CD8-positive, alpha-beta memory T cell (primary cell): Measurements from ENCODE around the gene RNASE12. TPM values are rescaled to one million over a fixed set of nuclear protein-coding genes. Genes with fewer than 3 reads are reported as not detected.

Source experiments
- CTCF ChIA-PET: fragments of 350-600 bp; sonication (Branson Sonifier 250); formaldehyde crosslinking; loops from one replicate; lab custom pipeline; 2021; ENCODE audit warnings: antibody characterized with exemption; lab: Charles Lee
- POLR2A ChIA-PET: fragments of 350-600 bp; sonication (Branson Sonifier 250); formaldehyde crosslinking; loops from one replicate; lab custom pipeline; 2021; ENCODE audit warnings: antibody characterized with exemption; lab: Charles Lee
- DNase-seq, 5 donors: peaks; one replicate each; pipeline versions ENCODE4 v3.0.0 to v3.0.0-alpha.2; 2020 to 2022; ENCODE audit warnings: mixed read lengths in 1 of 5
- H3K27ac ChIP-seq: one replicate; pipeline ENCODE4 v1.7.0; 2013; ENCODE audit warnings: low read depth, mild to moderate bottlenecking, low read length, moderate library complexity
- H3K27me3 ChIP-seq: 2 replicates; pipeline ENCODE4 v1.7.0; 2013; ENCODE audit warnings: low read length, mild to moderate bottlenecking; ENCODE audit not compliant: insufficient read depth, poor library complexity, severe bottlenecking
- H3K36me3 ChIP-seq: 2 replicates; pipeline ENCODE4 v1.7.0; 2013; ENCODE audit warnings: mild to moderate bottlenecking, low read length, moderate library complexity; ENCODE audit not compliant: insufficient read depth
- H3K4me1 ChIP-seq: 2 replicates; pipeline ENCODE4 v1.7.0; 2013; ENCODE audit warnings: mild to moderate bottlenecking, low read length, moderate library complexity; ENCODE audit not compliant: insufficient read depth
- H3K4me3 ChIP-seq: 2 replicates; pipeline ENCODE4 v1.7.0; 2013; ENCODE audit warnings: mild to moderate bottlenecking, low read length
- H3K9me3 ChIP-seq: 2 replicates; pipeline ENCODE4 v1.7.0; 2013; ENCODE audit warnings: mild to moderate bottlenecking, low read length
- H3K27ac Mint-ChIP-seq, 8 donors: one replicate each; pipeline ENCODE4 v1.8.0; 2020 to 2021; ENCODE audit warnings: mixed read lengths in 8 of 8, mild to moderate bottlenecking in 6 of 8, inconsistent platforms in 3 of 8, moderate library complexity in 3 of 8
- H3K27me3 Mint-ChIP-seq, 2 donors: one replicate each; pipeline ENCODE4 v1.8.0; 2020 to 2021; ENCODE audit warnings: mixed read lengths in 2 of 2, mild to moderate bottlenecking in 1 of 2, moderate library complexity in 1 of 2
- H3K36me3 Mint-ChIP-seq, 3 donors: one replicate each; pipeline ENCODE4 v1.8.0; 2020 to 2021; ENCODE audit warnings: mixed read lengths in 3 of 3, inconsistent platforms in 1 of 3, mild to moderate bottlenecking in 1 of 3
- H3K4me1 Mint-ChIP-seq, 3 donors: one replicate each; pipeline ENCODE4 v1.8.0; 2020 to 2021; ENCODE audit warnings: mixed read lengths in 3 of 3, inconsistent platforms in 1 of 3, mild to moderate bottlenecking in 1 of 3
- H3K4me3 Mint-ChIP-seq, 7 donors: one replicate each; pipeline ENCODE4 v1.8.0; 2020 to 2021; ENCODE audit warnings: mixed read lengths in 7 of 7, mild to moderate bottlenecking in 6 of 7, moderate library complexity in 4 of 7, inconsistent platforms in 2 of 7
- H3K9me3 Mint-ChIP-seq, 5 donors: one replicate each; pipeline ENCODE4 v1.8.0; 2020 to 2022; ENCODE audit warnings: mixed read lengths in 5 of 5, mild to moderate bottlenecking in 3 of 5, moderate library complexity in 2 of 5, inconsistent platforms in 1 of 5
- polyA plus RNA-seq: library from polyadenylated mRNA; unstranded; fragments of 300-500 nt; fragmentation: Illumina TruSeq; gene quantifications from one replicate; pipeline ENCODE4 v1.2.3, GENCODE V29; 2021
- total RNA-seq, 2 experiments: library from RNA; stranded (reverse); gene quantifications; one replicate each; pipeline ENCODE4 v1.2.3, GENCODE V29; 2021

Gene RNASE12
- total and polyA plus RNA-seq, 3 experiments from 2014 or later, result not detected

DNA sequence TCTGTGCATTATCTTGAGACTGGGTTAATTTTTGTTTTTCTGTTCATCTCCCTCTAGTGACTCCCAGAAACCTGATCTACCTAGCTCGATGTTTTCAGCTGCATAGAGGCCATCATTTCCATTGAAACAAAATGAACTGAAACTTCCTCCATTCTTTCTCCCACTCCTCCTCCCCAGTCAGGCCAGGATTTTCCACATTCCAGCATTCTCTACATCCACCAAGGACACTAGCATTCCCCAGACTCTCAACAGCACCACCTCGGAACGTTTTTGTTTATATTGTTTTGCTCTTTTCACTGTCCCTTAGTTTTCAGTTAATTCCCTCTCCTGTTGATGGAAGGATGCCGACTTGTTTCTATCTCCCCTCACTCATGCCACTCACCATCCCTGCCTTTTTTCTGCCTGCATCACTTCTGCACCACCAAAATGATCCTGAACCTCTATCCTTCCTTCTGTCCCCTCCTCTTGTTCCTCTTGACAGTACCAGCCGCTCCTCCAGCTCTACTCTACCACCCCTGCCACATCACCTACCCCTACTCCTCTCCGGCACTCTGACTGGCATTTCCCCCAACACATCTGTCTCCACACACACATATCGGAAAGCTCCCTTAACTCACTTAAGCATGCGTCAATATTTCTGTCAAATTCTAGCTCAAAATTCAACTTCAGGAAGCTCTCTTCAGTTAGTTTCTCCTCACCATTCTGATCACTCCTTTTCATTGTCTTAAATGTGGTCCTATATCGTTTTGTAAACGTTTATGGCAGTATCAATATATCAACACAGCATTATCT is 37.1 kb upstream of the RNASE12 start:
- peaks cover 0 to 7% (median 0%) of the 10 kb centered on the region in 5 donors for H3K9me3 Mint-ChIP-seq
- Histone ChIP-seq H3K27me3 (no peaks in the 10 kb centered on the region), H3K4me3 (no peak overlapping the region), H3K27ac (no peak overlapping the region), H3K36me3 (no peaks in the 10 kb centered on the region), H3K9me3 (no peaks in the 10 kb centered on the region), H3K4me1 (peaks cover 58% of the 10 kb centered on the region)
- POLR2A ChIA-PET, result no interaction called here
- peak overlapping the region in 4 of 7 donors; percentile 4 to 35 (median 12) for H3K4me3 Mint-ChIP-seq
- H3K4me1 Mint-ChIP-seq, result peaks cover 78 to 93% (median 91%) of the 10 kb centered on the region in 3 donors
- H3K27ac Mint-ChIP-seq, result peak overlapping the region in 6 of 8 donors; percentile 2 to 97 (median 13)
- peaks cover 22 to 32% of the 10 kb centered on the region in 2 donors for H3K27me3 Mint-ChIP-seq
- peaks cover 0 to 1% (median 0%) of the 10 kb centered on the region in 3 donors for H3K36me3 Mint-ChIP-seq
- CTCF ChIA-PET, result interaction anchor here (0.8 to 1.1 kb wide), 2 partner anchors 14 to 301 kb away, joined by 3 read pairs; no protein-coding TSS in a partner anchor
- no peak for DNase-seq

DNA sequence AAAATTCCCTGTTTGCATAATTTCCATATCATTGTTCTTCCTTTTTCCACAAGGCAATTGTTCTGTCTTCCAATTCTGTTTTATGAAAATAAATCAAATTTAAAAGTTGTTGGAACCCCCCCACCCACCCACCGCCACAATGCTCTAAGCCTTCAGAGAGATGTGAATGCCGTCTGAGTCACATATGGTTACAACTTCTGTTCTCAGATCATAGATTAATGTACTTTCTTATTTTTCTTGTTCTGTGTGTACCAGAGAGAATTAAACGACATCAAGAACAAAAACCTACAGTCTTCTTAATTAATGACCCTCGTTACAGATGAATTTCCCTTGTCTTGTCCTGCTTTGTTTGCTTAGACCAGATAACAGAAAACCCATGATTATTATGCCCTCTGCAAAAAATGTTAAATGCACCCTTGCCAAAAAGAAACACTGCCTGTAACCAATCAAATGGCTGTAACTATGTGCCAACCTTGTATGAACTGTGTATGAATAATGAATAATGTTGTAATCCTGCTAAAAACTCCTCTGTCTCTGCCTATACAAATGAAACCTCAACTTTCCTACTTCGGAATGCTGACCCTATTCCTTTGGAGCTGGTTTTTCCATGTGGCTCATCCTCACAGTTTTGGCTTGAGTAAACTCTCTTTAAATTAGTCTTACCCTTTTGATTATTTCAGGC is 36.3 kb upstream of the RNASE12 start:
- Mint-ChIP-seq H3K27ac (peak overlapping the region in 4 of 8 donors; percentile 11 to 97 (median 34)), H3K36me3 (peaks cover 0 to 1% (median 0%) of the 10 kb centered on the region in 3 donors), H3K27me3 (peaks cover 18 to 25% of the 10 kb centered on the region in 2 donors), H3K4me3 (peak overlapping the region in 5 of 7 donors; percentile 5 to 35 (median 22)), H3K4me1 (peaks cover 78 to 93% (median 91%) of the 10 kb centered on the region in 3 donors), H3K9me3 (peaks cover 0 to 3% (median 0%) of the 10 kb centered on the region in 5 donors)
- peaks cover 62% of the 10 kb centered on the region for H3K4me1 ChIP-seq
- no peaks in the 10 kb centered on the region for H3K9me3 ChIP-seq
- H3K27ac ChIP-seq, result no peak overlapping the region
- no peak for DNase-seq
- ChIA-PET CTCF (interaction anchor here (0.8 kb wide), 1 partner anchor 14 kb away, joined by 3 read pairs; no protein-coding TSS in a partner anchor), POLR2A (interaction anchor here (0.9 kb wide), 1 partner anchor 14 kb away, joined by 3 read pairs; no protein-coding TSS in a partner anchor)
- H3K27me3 ChIP-seq, result no peaks in the 10 kb centered on the region
- H3K4me3 ChIP-seq, result no peak overlapping the region
- H3K36me3 ChIP-seq, result no peaks in the 10 kb centered on the region

DNA sequence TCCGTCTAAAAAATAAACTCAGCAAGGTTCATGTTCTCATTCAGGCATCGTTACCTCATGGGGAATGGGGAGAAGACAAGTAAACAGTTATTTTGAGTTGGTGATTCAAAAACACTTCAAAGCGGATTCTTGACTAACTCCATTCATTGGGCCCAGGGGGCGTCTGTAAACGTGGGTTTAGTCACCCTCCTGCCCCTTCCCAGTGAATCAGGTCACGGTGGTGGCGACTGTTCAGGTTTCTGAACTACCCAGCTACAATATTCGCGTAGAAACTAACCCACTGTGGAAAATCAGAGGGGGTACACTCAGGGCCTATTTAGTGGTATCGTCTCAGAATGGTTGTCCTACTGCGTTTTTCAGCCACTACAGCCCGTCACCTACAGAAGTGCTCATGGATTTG is 35.1 kb upstream of the RNASE12 start:
- H3K4me1 ChIP-seq, result peaks cover 52% of the 10 kb centered on the region

DNA sequence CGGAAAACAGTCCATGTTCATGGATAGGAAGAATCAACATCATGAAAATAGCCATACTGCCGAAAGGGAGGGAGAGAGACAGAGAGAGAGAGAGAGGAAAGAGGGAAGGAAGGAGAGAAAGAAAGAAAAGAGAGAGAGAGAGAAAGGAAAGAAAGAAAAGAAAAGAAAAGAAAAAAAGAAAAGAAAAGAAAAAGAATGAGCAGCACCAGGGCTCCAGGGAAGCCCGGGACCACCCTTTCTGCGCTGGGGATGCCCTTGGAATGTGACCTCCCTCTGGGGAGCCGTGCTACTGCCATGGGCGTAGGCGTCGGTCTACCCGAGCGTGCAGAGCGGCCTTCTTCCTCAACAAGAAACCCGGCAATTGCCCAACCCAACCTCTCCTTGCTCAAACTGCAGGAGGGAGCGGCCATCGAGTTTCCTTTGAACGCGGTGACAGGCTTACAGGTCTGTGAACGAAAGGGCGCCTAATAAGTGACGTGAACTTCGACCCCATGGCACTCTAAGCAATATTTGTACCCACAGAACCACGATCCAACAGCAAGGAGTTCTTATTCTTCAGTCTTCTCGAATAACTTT is 33.4 kb upstream of the RNASE12 start:
- peaks cover 60 to 71% (median 67%) of the 10 kb centered on the region in 3 donors for H3K4me1 Mint-ChIP-seq
- Histone ChIP-seq H3K36me3 (no peaks in the 10 kb centered on the region), H3K27ac (peak overlapping the region; percentile 17), H3K4me3 (peak overlapping the region; percentile 59), H3K27me3 (no peaks in the 10 kb centered on the region), H3K9me3 (no peaks in the 10 kb centered on the region), H3K4me1 (peaks cover 42% of the 10 kb centered on the region)
- ChIA-PET CTCF (no interaction called here), POLR2A (no interaction called here)
- H3K4me3 Mint-ChIP-seq, result peak overlapping the region; percentile 82 to 93 (median 86)
- peak overlapping the region in 7 of 8 donors; percentile 73 to 97 (median 84) for H3K27ac Mint-ChIP-seq
- DNase-seq, result peak in 4 of 5 donors; percentile 32 to 71 (median 44)
- peaks cover 0 to 1% (median 0%) of the 10 kb centered on the region in 3 donors for H3K36me3 Mint-ChIP-seq
- peaks cover 13 to 18% of the 10 kb centered on the region in 2 donors for H3K27me3 Mint-ChIP-seq
- H3K9me3 Mint-ChIP-seq, result peaks cover 0 to 2% (median 0%) of the 10 kb centered on the region in 5 donors

More for the DNA sequence above, 35.1 kb upstream of the RNASE12 start:
- Histone ChIP-seq H3K27me3 (no peaks in the 10 kb centered on the region), H3K9me3 (no peaks in the 10 kb centered on the region), H3K4me3 (no peak overlapping the region), H3K36me3 (no peaks in the 10 kb centered on the region), H3K27ac (no peak overlapping the region)
- H3K27ac Mint-ChIP-seq, result peak overlapping the region in 6 of 8 donors; percentile 24 to 97 (median 62)
- ChIA-PET CTCF (interaction anchor here (1.3 to 1.4 kb wide), 2 partner anchors 13 to 16 kb away, joined by 3 read pairs; no protein-coding TSS in a partner anchor), POLR2A (interaction anchor here (0.9 kb wide), 1 partner anchor 13 kb away, joined by 3 read pairs; no protein-coding TSS in a partner anchor)
- peak in 1 of 5 donors; percentile 23 for DNase-seq
- peaks cover 0 to 2% (median 0%) of the 10 kb centered on the region in 5 donors for H3K9me3 Mint-ChIP-seq
- H3K27me3 Mint-ChIP-seq, result peaks cover 18 to 27% of the 10 kb centered on the region in 2 donors
- H3K4me3 Mint-ChIP-seq, result peak overlapping the region; percentile 82 to 93 (median 86)
- peaks cover 0 to 1% (median 0%) of the 10 kb centered on the region in 3 donors for H3K36me3 Mint-ChIP-seq
- H3K4me1 Mint-ChIP-seq, result peaks cover 70 to 84% (median 82%) of the 10 kb centered on the region in 3 donors

DNA sequence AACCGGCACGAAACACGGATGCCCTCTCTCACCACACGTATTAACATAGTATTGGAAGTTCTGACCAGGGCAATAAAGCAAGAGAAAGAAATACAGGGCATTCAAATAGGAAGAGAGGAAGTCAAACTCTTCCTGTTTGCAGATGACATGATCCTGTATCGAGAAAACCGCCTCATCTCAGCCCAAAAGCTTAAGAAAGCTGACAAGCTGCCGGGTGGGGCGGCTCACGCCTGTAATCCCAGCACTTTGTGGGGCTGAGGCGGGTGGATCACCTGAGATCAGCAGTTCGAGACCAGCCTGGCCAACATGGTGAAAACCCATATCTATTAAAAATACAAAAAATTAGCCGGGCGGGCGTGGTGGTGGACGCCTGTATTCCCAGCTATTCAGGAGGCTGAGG is 32.6 kb upstream of the RNASE12 start:
- no peaks in the 10 kb centered on the region for H3K9me3 ChIP-seq
- DNase-seq, result no peak
- Mint-ChIP-seq H3K27ac (peak overlapping the region in 2 of 8 donors; percentile 61 to 62), H3K27me3 (peaks cover 13 to 22% of the 10 kb centered on the region in 2 donors), H3K4me1 (peaks cover 56 to 64% (median 62%) of the 10 kb centered on the region in 3 donors), H3K9me3 (peaks cover 0 to 2% (median 0%) of the 10 kb centered on the region in 5 donors), H3K4me3 (peak overlapping the region; percentile 82 to 93 (median 86)), H3K36me3 (peaks cover 0 to 1% (median 0%) of the 10 kb centered on the region in 3 donors)
- CTCF ChIA-PET, result interaction anchor here (3.5 kb wide), 1 partner anchor 11 kb away, joined by 18 read pairs; no protein-coding TSS in a partner anchor
- POLR2A ChIA-PET, result interaction anchor here (1.7 kb wide), 1 partner anchor 58 kb away, joined by 4 read pairs; no protein-coding TSS in a partner anchor
- H3K4me1 ChIP-seq, result peaks cover 42% of the 10 kb centered on the region
- H3K36me3 ChIP-seq, result no peaks in the 10 kb centered on the region
- H3K27ac ChIP-seq, result no peak overlapping the region
- no peak overlapping the region for H3K4me3 ChIP-seq
- no peaks in the 10 kb centered on the region for H3K27me3 ChIP-seq

DNA sequence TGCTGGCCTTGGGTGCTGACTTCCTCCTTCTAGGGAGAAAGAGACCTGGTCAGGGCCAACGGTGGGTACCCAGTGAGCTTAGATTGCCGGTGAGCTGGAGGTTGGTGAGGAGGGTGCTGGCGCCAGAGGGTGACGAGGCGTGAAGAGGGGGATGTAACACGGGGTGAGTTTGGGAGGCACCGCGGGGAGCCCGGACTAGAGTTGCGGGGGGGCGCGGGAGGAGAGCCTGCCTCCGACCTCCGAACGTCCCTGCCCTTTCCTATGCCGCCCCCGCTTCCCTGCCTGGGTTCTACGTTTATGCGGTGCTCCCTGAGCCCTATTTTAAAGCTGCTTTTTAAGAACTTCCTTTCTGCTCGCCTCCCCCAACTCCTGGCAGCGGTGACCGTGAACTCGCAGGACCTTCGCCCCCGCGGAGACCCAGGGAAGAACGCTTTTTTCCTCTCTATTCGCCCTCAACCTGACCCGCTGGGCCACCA is 31.7 kb upstream of the RNASE12 start:
- ChIA-PET CTCF (interaction anchor here (1.0 to 3.5 kb wide), 3 partner anchors 10 to 13 kb away, joined by 4 to 18 read pairs (median 4); no protein-coding TSS in a partner anchor), POLR2A (interaction anchor here (1.7 kb wide), 1 partner anchor 59 kb away, joined by 4 read pairs; no protein-coding TSS in a partner anchor)
- no peak for DNase-seq
- peak overlapping the region in 6 of 7 donors; percentile 44 to 80 (median 68) for H3K4me3 Mint-ChIP-seq
- no peaks in the 10 kb centered on the region for H3K9me3 ChIP-seq
- H3K4me1 Mint-ChIP-seq, result peaks cover 52 to 58% (median 53%) of the 10 kb centered on the region in 3 donors
- peaks cover 0 to 2% (median 0%) of the 10 kb centered on the region in 5 donors for H3K9me3 Mint-ChIP-seq
- peaks cover 13 to 20% of the 10 kb centered on the region in 2 donors for H3K27me3 Mint-ChIP-seq
- H3K27ac ChIP-seq, result no peak overlapping the region
- no peaks in the 10 kb centered on the region for H3K36me3 ChIP-seq
- peaks cover 0 to 1% (median 0%) of the 10 kb centered on the region in 3 donors for H3K36me3 Mint-ChIP-seq
- no peak overlapping the region for H3K4me3 ChIP-seq
- peaks cover 42% of the 10 kb centered on the region for H3K4me1 ChIP-seq
- H3K27me3 ChIP-seq, result no peaks in the 10 kb centered on the region
- H3K27ac Mint-ChIP-seq, result no peak overlapping the region
